Breast epithelium (tissue), 4 donors: ENCODE data around the gene RTRAF. TPM values are rescaled to one million over a fixed set of nuclear protein-coding genes. Genes with fewer than 3 reads are reported as not detected.

ENCODE experiments used
- DNase-seq, 2 donors: peaks; one replicate each; pipeline ENCODE4 v3.0.0-alpha.2; 2019; ENCODE audit warnings: low spot score in 2 of 2
- H3K27ac ChIP-seq, 2 donors: fragments of 200-600 bp; sonication (generic) in 1 of 2; one replicate each; pipeline ENCODE4 v1.5.1; 2016 to 2019; ENCODE audit warnings: mild to moderate bottlenecking in 1 of 2
- H3K27me3 ChIP-seq, 2 donors: fragments of 200-600 bp; sonication (generic) in 1 of 2; one replicate each; pipeline versions ENCODE4 v1.5.1 to v1.6.0; 2017 to 2019; ENCODE audit warnings: control low read depth in 1 of 2, mild to moderate bottlenecking in 1 of 2
- H3K36me3 ChIP-seq: fragments of 200-600 bp; one replicate; pipeline ENCODE4 v1.5.1; 2019
- H3K4me1 ChIP-seq, 2 donors: fragments of 200-600 bp; sonication (generic); one replicate each; pipeline ENCODE4 v1.5.1; 2016 to 2019; ENCODE audit warnings: control low read depth in 1 of 2
- H3K4me3 ChIP-seq, 3 donors: fragments of 200-600 bp; sonication (generic); 1 replicate in 2 of 3; 2 replicates in 1 of 3; pipeline ENCODE4 v1.5.1; 2016 to 2019; ENCODE audit warnings: mild to moderate bottlenecking in 3 of 3, moderate library complexity in 2 of 3
- H3K9me3 ChIP-seq, 2 donors: fragments of 200-600 bp; sonication (generic) in 1 of 2; one replicate each; pipeline ENCODE4 v1.5.1; 2016 to 2019; ENCODE audit warnings: control low read depth in 1 of 2
- POLR2A ChIP-seq: fragments of 450-650 bp; IDR thresholded peaks from one replicate; pipeline ENCODE4 v1.6.1; 2016; ENCODE audit warnings: antibody characterized with exemption, mild to moderate bottlenecking, moderate library complexity
- POLR2AphosphoS5 ChIP-seq, 3 donors: sonication (generic); formaldehyde crosslinking; IDR thresholded peaks; one replicate each; pipeline ENCODE4 v1.6.1; 2017; ENCODE audit warnings: antibody characterized with exemption in 3 of 3
- intact Hi-C: fragments of 100-400 bp; cut with DNase I; formaldehyde crosslinking; loops from one replicate; pipeline ENCODE4 v1.15.1; 2023; ENCODE audit warnings: low total_unique reads
- total RNA-seq, 3 donors: library from RNA; depleted of rRNA; stranded (reverse); fragments of >200 nt; gene quantifications; one replicate each; pipeline ENCODE4 v1.1.0, GENCODE V29; 2016
- TF ChIP-seq, protein P1 (sequence below), 3 donors: fragments of 450-650 bp; IDR thresholded peaks; one replicate each; pipeline ENCODE4 v1.5.1; 2016 to 2017; ENCODE audit warnings: antibody characterized with exemption in 3 of 3, mild to moderate bottlenecking in 3 of 3, moderate library complexity in 3 of 3

RTRAF gene
- total RNA-seq, 3 donors from 2014 or later: 48.7 to 93.0 (median 61.3) TPM

DNA sequence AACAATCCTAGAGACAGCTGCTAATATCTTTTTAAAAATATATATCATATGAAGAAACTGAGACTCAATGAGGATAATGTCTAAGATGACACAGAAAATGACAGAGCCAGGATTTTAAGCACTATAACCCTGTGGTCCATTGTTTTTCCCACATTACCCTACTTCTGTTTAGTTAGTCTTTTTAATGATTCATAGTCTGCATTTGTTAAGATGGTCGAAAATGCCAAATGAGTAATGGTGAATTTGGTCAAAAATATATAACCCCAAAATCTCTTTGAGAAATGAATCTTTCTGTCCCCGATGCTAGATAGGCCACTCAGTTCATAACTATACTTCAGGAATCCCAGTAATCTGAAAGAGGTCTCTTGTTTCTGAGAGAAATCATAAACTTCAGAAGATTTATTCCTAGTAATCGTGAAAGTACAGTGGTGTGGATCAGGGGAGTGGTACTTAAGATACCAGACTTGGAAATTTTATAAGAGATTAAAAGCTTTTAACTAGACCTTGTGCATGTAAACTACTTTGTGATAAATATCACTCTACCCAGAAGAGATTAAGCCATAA, 10.8 kb downstream of the RTRAF start:
- intact Hi-C loops: no loop called here
- Histone ChIP-seq H3K4me3 (no peak overlapping the region), H3K4me1 (no peaks in the 10 kb centered on the region), H3K27ac (no peak overlapping the region), H3K27me3 (no peaks in the 10 kb centered on the region), H3K9me3 (no peaks in the 10 kb centered on the region), H3K36me3 (peaks cover 5% of the 10 kb centered on the region)
- TF ChIP-seq, protein P1, sequence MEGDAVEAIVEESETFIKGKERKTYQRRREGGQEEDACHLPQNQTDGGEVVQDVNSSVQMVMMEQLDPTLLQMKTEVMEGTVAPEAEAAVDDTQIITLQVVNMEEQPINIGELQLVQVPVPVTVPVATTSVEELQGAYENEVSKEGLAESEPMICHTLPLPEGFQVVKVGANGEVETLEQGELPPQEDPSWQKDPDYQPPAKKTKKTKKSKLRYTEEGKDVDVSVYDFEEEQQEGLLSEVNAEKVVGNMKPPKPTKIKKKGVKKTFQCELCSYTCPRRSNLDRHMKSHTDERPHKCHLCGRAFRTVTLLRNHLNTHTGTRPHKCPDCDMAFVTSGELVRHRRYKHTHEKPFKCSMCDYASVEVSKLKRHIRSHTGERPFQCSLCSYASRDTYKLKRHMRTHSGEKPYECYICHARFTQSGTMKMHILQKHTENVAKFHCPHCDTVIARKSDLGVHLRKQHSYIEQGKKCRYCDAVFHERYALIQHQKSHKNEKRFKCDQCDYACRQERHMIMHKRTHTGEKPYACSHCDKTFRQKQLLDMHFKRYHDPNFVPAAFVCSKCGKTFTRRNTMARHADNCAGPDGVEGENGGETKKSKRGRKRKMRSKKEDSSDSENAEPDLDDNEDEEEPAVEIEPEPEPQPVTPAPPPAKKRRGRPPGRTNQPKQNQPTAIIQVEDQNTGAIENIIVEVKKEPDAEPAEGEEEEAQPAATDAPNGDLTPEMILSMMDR (IDR thresholded peaks at IDR 0.05): no peak
- TF ChIP-seq POLR2AphosphoS5 (IDR thresholded peaks at IDR 0.05): no peak
- DNase-seq: no peak

DNA sequence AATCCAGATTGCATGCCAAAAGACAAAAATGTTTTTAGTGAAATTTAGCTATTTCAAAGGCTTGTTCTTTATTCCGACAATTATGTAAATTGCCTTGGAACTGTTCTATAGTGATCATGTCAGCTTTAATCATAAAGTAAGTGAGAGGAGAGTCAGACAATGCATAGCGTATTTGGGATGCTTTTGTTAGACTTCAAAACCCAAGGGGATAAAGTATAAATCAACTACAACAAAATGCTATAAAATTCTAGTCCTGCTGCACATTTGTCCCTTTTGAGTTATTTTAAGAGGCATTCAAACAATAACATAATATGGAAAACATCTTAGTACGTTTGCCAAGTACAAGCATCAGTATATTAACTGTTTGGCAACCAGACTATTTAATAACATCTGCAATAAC, 11.3 kb downstream of the RTRAF start:
- H3K27me3 ChIP-seq: no peaks in the 10 kb centered on the region
- H3K27ac ChIP-seq: no peak overlapping the region
- no peaks in the 10 kb centered on the region for H3K4me1 ChIP-seq
- intact Hi-C loops: no loop called here
- TF ChIP-seq, protein P1 (IDR thresholded peaks at IDR 0.05): no peak
- no peak for TF ChIP-seq POLR2AphosphoS5 (IDR thresholded peaks at IDR 0.05)
- no peak for DNase-seq
- H3K4me3 ChIP-seq: no peak overlapping the region
- H3K36me3 ChIP-seq: peaks cover 11% of the 10 kb centered on the region
- H3K9me3 ChIP-seq: no peaks in the 10 kb centered on the region

DNA sequence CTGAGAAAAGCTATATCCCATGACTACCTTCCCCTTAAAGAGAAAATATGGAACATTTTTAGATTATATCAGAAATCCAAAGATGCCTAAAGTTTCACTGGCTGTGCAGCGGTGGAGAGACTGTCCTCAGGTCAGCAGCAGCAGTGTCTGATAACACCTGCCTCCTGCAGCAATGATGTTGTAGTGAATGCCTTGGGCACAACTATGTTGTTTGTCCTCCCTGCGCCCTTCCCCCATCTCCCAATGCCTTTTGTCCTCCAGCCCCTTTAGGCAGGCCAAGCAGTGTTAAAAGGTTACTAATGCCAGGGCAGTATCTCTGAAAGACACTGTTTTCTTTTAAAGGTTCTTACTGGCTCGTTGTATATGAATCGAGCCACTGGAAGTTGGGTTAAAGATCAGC, 13.2 kb downstream of the RTRAF start:
- H3K4me3 ChIP-seq: no peak overlapping the region
- no peak for DNase-seq
- H3K27ac ChIP-seq: no peak overlapping the region
- H3K36me3 ChIP-seq: peaks cover 12% of the 10 kb centered on the region
- H3K9me3 ChIP-seq: no peaks in the 10 kb centered on the region
- no peaks in the 10 kb centered on the region for H3K4me1 ChIP-seq
- intact Hi-C loops: no loop called here
- H3K27me3 ChIP-seq: no peaks in the 10 kb centered on the region
- no peak for TF ChIP-seq POLR2AphosphoS5 (IDR thresholded peaks at IDR 0.05)
- TF ChIP-seq POLR2A: no peak
- TF ChIP-seq, protein P1 (IDR thresholded peaks at IDR 0.05): no peak

DNA sequence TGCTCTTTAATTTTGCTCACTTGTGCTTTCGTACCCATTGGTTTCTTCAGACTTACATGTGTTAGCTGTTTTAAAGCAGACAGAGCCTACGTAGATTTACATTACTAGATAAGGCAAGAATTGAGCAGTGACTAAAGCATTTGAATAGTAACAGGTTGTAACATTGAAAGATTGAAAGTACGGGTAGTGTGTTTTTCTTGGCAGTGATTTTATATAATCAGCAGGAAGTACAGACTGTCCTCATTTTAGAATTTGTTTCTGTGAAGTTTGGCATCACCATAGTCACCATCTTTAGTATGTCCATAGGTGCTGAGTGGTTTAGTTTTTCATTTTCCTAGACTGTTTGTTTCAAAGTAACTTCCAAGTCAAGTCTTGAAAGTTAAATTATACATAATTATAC, 14.0 kb downstream of the RTRAF start:
- H3K4me3 ChIP-seq: no peak overlapping the region
- no peak overlapping the region for H3K27ac ChIP-seq
- TF ChIP-seq, protein P1 (IDR thresholded peaks at IDR 0.05): no peak
- TF ChIP-seq POLR2AphosphoS5 (IDR thresholded peaks at IDR 0.05) (no peak), POLR2A (no peak)
- no peaks in the 10 kb centered on the region for H3K4me1 ChIP-seq
- intact Hi-C loops: no loop called here
- peaks cover 12% of the 10 kb centered on the region for H3K36me3 ChIP-seq
- DNase-seq: no peak
- no peaks in the 10 kb centered on the region for H3K27me3 ChIP-seq
- no peaks in the 10 kb centered on the region for H3K9me3 ChIP-seq

DNA sequence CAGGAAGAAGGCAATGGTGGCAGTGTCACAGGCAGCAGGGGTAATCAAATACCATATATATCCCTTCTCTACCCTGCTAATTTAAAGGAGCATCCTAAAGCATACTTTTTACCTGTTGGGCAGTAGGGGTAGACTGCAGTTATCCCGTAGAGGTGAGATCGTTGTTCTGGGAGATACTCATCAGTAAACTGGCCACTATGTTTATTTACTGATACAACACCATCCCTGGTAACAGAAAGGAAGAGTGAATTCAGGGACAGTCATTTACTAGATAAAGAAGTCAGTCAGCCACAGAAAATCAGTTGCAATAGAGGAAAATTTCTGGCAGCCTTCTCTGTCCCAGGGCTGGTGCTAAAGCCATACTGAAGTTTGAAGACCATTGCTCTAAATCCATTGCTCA, 16.3 kb downstream of the RTRAF start:
- Histone ChIP-seq H3K4me3 (no peak overlapping the region), H3K4me1 (no peaks in the 10 kb centered on the region), H3K36me3 (peaks cover 12% of the 10 kb centered on the region), H3K27ac (no peak overlapping the region), H3K9me3 (no peaks in the 10 kb centered on the region), H3K27me3 (no peaks in the 10 kb centered on the region)
- DNase-seq: no peak
- intact Hi-C loops: no loop called here
- TF ChIP-seq, protein P1 (IDR thresholded peaks at IDR 0.05): no peak
- TF ChIP-seq POLR2AphosphoS5 (IDR thresholded peaks at IDR 0.05) (no peak), POLR2A (no peak)
